Activated naive CD8-positive, alpha-beta T cell treated with anti-CD3 and anti-CD28 coated beads, Interleukin-2, amount 10 ng/mL, durations not matched to agents 7 days and 5 days (primary cell): ENCODE data around the gene C22orf15. TPM values are rescaled to one million over a fixed set of nuclear protein-coding genes. Genes with fewer than 3 reads are reported as not detected.
"Not testable (repeated sequence)": the region's sequence is repeated elsewhere in the genome, so short reads cannot be mapped to it uniquely, and the experiment has no call there.

Experiments
- ATAC-seq: fragments of 150-1000 bp; cut with Tn5 transposase; one replicate; pipeline ENCODE4 v1.10.0; 2021; ENCODE audit warnings: low read depth, moderate library complexity
- POLR2A ChIA-PET: fragments of 350-600 bp; sonication (Branson Sonifier 250); formaldehyde crosslinking; loops from one replicate; lab custom pipeline; 2021; ENCODE audit warnings: antibody characterized with exemption; lab: Charles Lee
- DNase-seq: peaks from one replicate; pipeline ENCODE4 v3.0.0; 2021
- H3K27ac Mint-ChIP-seq: one replicate; pipeline ENCODE4 v1.8.0; 2022; ENCODE audit warnings: mild to moderate bottlenecking, mixed read lengths
- H3K27me3 Mint-ChIP-seq: one replicate; pipeline ENCODE4 v1.8.0; 2022; ENCODE audit warnings: mild to moderate bottlenecking, moderate library complexity, mixed read lengths
- H3K36me3 Mint-ChIP-seq: one replicate; pipeline ENCODE4 v1.8.0; 2021; ENCODE audit warnings: mild to moderate bottlenecking, mixed read lengths
- H3K4me1 Mint-ChIP-seq: one replicate; pipeline ENCODE4 v1.8.0; 2021; ENCODE audit warnings: mixed read lengths
- H3K4me3 Mint-ChIP-seq: one replicate; pipeline ENCODE4 v1.8.0; 2022; ENCODE audit warnings: mild to moderate bottlenecking, moderate library complexity, mixed read lengths
- H3K9me3 Mint-ChIP-seq: one replicate; pipeline ENCODE4 v1.8.0; 2021; ENCODE audit warnings: mixed read lengths
- total RNA-seq, 2 experiments: library from RNA; stranded (reverse); gene quantifications; one replicate each; pipeline ENCODE4 v1.2.3, GENCODE V29; 2021

The C22orf15 gene, protein sequence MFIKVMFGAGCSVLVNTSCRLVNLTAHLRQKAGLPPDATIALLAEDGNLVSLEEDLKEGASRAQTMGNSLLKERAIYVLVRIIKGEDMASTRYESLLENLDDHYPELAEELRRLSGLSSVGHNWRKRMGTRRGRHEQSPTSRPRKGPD
- total RNA-seq, result 1 to 10 TPM; 2.1 to 2.9 TPM

DNA sequence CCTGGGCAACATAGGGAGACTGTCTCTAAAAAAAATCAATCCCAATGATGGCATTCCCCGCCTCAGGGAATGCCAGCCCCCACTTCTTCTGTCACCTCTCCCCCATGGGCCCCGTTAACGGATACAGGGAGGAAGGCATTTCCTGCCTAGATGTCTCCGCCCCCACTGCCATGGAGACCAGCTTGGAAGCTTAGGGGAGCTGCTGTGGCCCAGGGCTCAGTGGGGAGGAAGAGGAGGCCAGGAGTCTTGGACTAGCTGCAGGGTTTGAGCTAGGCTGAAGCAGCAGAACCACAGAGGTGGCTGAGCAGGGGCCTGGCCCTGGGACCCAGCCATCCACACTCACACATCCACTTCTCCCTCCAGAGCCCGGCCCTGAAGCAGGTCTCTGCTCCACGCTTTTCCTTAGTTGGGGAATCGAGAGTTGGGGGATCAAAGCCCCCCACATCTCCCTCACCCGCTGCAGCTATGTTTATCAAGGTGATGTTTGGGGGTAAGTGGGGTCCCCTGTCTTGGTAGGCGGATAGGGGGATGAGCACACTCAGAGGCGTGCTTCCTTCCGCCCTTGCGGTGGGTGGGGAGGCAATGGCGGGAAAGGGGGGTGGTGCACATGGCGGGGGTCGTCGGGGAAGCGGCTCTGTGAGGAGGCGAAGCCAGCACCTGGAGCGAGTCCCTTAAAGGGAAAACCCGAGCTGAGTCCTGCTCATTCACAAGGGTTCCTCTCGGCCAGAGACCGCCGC, at the start of gene C22orf15:
Gene C22orf15, plus strand, starts transcription at position 149 of the 737 bp plus-strand sequence. Its CDS starts 317 bp downstream, at position 466.
- peak; percentile 60 for DNase-seq

DNA sequence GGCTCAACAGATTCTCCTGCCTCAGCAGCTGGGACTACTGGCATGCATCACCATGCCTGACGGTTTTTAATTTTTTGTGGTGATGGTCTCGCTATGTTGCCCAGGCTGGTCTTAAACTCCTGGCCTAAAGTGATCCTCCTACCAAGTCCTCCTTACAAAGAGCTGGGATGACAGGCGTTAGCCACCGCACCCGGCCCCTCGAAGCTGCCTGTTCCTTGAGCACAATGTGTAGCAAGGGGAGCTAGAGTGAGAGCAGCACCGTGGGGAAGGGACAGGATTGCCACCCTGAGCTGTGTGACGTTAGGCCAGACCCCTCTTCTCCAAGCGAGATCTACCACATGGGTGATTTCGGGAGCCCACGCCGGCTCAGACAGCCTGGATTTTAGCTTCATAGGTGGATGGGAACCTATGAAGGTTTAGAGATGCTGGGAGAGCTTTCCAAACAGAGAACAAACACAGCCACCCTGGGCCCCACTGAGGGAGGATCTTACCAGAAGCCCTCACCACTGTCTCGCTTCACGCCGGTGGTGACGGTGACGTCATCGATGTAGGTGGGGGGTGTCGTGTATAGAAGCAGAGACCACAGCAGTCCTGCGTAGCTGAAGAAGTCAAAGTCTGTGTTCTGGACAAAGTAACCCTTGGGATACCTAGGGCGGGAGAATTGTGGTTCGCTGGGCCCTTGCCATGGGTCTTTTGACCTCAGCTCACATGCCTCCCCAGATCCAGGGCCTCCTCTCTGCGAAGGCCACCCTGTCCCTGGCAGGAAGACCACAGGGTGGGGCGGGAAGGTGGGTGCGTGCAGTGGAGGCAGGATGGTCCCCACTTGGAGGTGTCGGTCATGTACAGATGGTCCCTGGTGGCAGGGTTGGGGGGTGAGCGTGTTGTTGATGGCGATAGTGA, 48.8 kb upstream of the C22orf15 start:
- no peak for ATAC-seq
- H3K36me3 Mint-ChIP-seq, result peaks cover 31% of the 10 kb centered on the region
- H3K9me3 Mint-ChIP-seq, result no peaks in the 10 kb centered on the region
- POLR2A ChIA-PET, result no interaction called here
- H3K27ac Mint-ChIP-seq, result no peak overlapping the region
- H3K4me3 Mint-ChIP-seq, result no peak overlapping the region
- no peak for DNase-seq
- H3K4me1 Mint-ChIP-seq, result peaks cover 12% of the 10 kb centered on the region
- no peaks in the 10 kb centered on the region for H3K27me3 Mint-ChIP-seq

More for the DNA sequence above, at the start of gene C22orf15:
- peaks cover 2% of the 10 kb centered on the region for H3K36me3 Mint-ChIP-seq
- POLR2A ChIA-PET, result interaction anchor here (0.6 to 1.5 kb wide), 10 partner anchors 10 to 131 kb away, joined by 3 to 8 read pairs (median 4); partner anchors contain the start of genes MIF, MMP11, SLC2A11 and SMARCB1
- ATAC-seq, result peak; percentile 17
- no peaks in the 10 kb centered on the region for H3K9me3 Mint-ChIP-seq
- no peaks in the 10 kb centered on the region for H3K27me3 Mint-ChIP-seq
- peak within 1 kb of the TSS; percentile 81 for H3K4me3 Mint-ChIP-seq
- H3K4me1 Mint-ChIP-seq, result peaks cover 38% of the 10 kb centered on the region
- H3K27ac Mint-ChIP-seq, result peak within 1 kb of the TSS; percentile 90

DNA sequence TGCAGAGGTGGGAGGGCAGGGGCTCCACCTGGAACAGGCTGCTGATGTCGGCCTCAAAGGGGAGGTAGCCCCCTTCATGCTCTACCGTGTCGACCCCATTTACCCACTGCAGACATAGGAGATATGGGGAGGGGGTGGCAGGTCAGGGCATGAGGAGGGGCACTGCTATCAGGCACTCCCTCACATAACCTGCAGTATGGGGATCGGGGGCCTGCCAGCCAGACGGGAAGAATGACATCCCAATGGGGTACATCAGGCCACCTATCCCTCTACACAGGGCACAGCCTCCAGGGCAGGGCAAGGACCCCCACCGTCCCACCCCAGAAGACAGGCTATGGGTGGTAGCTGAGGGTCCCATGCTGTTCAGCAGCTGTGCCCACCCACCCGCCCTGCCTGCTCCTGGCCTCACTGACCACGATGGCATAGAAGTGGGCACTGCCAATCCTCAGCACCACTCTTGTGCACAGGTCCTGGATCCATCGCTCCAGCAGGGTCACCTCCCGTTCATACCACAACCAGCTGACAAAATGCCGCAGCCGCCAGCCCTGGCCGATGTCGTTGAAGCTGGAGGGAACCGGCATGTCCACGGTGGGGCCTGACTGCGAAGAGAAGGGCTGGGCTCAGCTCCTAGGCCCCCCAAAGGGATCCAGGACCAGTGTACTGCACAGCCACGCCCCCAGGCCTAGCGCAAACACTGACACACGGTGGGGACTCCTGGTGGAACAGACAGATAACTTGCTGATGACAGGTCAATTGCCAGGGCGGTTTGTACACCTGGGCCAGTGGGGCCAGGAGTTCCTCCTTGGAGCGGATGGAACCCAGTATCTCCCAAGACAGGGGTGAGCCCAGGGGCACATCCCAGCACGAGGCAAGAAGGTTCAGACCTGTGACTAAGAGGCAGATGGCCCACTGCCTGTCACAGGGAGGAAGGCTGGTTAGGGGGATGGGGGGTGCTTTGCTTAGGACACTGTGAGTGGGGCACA, 47.9 kb upstream of the C22orf15 start:
- H3K36me3 Mint-ChIP-seq, result peaks cover 22% of the 10 kb centered on the region
- H3K4me3 Mint-ChIP-seq, result peak overlapping the region; percentile 64
- DNase-seq (no peak), ATAC-seq (no peak)
- POLR2A ChIA-PET, result interaction anchor here (0.9 kb wide), 1 partner anchor 18 kb away, joined by 3 read pairs; no protein-coding TSS in a partner anchor
- H3K4me1 Mint-ChIP-seq, result peaks cover 8% of the 10 kb centered on the region
- no peaks in the 10 kb centered on the region for H3K27me3 Mint-ChIP-seq
- H3K9me3 Mint-ChIP-seq, result no peaks in the 10 kb centered on the region
- H3K27ac Mint-ChIP-seq, result peak overlapping the region; percentile 60

DNA sequence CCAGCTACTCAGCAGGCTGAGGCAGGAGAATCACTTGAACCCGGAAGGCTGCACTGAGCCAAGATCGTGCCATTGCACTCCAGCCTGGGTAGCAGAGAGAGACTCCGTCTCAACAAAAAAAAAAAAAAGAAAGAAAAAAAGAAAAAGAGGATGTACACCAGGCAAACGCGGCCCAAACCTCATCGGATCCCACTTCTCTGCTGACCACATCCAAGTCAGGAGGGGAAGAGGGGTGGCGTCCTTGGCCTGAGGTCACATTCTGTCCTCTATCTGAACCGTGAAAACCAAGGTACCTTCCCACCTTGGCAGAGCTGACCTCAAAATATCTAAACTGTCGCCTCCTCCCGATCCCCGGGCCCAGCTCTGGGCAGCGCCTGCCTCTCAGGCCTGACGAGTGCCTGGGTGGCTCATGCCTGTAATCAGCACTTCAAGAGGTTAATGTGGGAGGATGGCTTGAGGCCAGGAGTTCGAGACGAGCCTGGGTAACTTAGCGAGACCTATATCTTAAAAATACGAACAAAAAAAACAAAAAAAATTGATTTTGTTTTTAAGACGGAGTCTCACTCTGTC, 46.9 kb upstream of the C22orf15 start:
- H3K27ac Mint-ChIP-seq, result peak overlapping the region; percentile 5
- H3K9me3 Mint-ChIP-seq, result no peaks in the 10 kb centered on the region
- DNase-seq (no peak), ATAC-seq (no peak)
- H3K36me3 Mint-ChIP-seq, result peaks cover 14% of the 10 kb centered on the region
- POLR2A ChIA-PET, result interaction anchor here (1.0 to 3.4 kb wide), 4 partner anchors 19 to 70 kb away, joined by 3 to 19 read pairs (median 12); partner anchors contain the start of genes SMARCB1 and ZNF70
- peaks cover 8% of the 10 kb centered on the region for H3K4me1 Mint-ChIP-seq
- H3K27me3 Mint-ChIP-seq, result no peaks in the 10 kb centered on the region
- H3K4me3 Mint-ChIP-seq, result peak overlapping the region; percentile 80

DNA sequence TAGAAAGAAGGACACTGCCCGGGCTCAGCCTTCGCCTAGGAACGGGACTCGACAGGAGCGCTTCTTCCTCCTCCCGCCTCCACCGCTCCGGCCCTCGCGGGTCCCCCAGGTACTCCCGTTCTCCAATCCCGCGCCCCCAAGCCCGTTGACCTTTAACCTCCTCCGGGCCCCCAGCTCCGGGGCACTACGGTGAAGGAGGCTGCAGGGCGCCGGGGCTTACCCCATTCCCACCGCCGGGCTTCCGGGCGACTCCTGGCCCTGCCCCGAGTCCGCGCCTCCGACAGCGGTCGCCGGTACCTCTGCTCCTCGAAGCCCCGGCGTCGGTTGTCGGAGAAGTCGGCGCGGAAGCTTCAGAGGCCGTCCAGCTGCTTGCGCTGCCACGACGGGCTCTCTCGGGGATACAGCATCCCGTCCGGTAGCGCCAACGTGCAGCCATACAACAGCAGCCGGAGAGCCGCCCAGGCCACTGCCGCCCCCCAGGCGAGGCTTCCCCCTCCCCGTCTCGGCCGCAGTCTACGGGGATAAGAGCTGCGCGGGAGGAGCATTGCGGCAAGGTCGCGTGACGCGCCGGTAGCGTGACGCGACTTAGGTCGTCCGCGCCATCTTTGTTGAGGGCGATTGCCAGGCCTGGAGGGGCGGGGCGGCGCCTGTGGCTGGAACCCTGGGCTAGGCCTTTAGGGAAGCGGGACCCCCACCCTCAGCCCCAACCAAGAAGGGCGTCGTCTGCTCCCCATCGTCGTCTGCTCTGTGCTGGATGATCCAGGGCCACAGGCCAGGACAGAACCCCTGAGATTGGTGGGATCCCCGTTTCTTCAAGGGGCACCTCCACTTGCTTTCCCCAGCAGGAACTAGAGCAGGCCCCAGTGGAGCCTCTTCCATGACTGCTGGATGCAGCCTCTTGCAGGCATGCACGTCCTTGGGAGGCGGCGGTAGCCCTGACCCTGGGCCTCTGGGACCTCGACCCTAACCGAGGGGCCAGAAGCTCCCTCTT, 45.7 kb upstream of the C22orf15 start:
- H3K9me3 Mint-ChIP-seq, result no peaks in the 10 kb centered on the region
- peaks cover 8% of the 10 kb centered on the region for H3K4me1 Mint-ChIP-seq
- H3K27ac Mint-ChIP-seq, result peak overlapping the region; percentile 84
- peak; percentile 88 for DNase-seq
- peak overlapping the region; percentile 80 for H3K4me3 Mint-ChIP-seq
- H3K27me3 Mint-ChIP-seq, result no peaks in the 10 kb centered on the region
- POLR2A ChIA-PET, result interaction anchor here (0.5 to 3.4 kb wide), 12 partner anchors 10 to 177 kb away, joined by 3 to 19 read pairs (median 6); partner anchors contain the start of genes C22orf15, MIF, SLC2A11 and SMARCB1
- H3K36me3 Mint-ChIP-seq, result peaks cover 8% of the 10 kb centered on the region
- peak; percentile 88 for ATAC-seq

DNA sequence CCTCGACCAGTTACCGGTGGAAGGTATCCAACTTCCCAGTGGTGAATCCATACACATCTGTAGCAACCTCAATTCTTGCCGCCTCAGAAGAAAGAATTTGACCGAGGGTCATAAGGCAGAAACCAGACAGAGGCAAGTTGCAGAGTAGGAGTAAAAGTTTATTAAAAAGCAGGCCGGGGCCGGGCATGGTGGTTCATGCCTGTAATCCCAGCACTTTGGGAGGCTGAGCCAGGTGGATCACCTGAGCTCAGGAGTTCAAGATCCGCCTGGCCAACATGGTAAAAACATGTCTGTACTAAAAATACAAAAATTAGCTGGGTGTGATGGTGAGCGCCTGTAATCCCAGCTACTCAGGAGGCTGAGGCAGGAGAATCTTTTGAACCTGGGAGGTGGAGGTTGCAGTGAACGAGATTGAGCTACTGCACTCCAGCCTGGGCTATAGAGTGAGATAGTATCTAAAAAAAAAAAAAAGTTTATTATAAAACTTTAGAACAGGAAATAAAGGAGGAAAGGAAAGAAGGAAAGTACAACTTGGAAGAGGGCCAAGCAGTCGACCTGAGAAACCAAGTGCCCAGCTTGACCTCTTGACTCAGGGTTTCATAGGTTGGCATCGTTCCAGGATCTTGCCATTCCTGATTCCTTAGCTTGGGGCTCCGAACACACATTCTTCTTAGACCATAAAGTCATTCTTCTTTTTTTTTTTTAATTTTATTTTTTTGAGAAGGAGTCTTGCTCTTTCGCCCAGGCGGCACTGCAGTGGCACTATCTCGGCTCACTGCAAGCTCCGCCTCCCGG, 44.2 kb upstream of the C22orf15 start:
- Mint-ChIP-seq H3K36me3 (peaks cover 5% of the 10 kb centered on the region), H3K27me3 (no peaks in the 10 kb centered on the region), H3K9me3 (no peaks in the 10 kb centered on the region), H3K27ac (no peak overlapping the region), H3K4me3 (no peak overlapping the region), H3K4me1 (peaks cover 8% of the 10 kb centered on the region)
- POLR2A ChIA-PET, result interaction anchor here (0.6 to 3.4 kb wide), 3 partner anchors 30 to 355 kb away, joined by 3 to 16 read pairs (median 6); partner anchors contain the start of gene ZNF70
- DNase-seq (no peak), ATAC-seq (no peak)

DNA sequence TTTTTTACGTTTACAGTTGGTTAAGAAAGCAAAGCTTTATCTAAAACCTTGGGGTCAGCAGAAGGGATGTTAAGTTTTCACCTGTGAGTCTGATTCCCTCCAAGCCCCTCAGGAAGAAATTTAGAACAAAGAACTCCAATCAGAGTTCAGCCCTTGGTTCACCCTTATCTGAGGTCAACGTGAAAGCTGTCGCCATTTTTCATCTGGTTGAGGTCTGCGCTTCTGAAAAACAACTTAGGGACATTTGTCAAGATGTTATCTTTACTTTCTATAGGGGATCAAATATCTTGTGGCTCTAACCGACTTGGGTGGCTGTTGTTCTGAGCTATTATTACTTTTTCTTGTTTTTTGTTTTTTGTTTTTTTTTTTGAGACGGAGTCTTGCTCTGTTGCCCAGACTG, 41.9 kb upstream of the C22orf15 start:
- Mint-ChIP-seq H3K4me3 (no peak overlapping the region), H3K27me3 (no peaks in the 10 kb centered on the region), H3K9me3 (no peaks in the 10 kb centered on the region), H3K27ac (no peak overlapping the region), H3K36me3 (no peaks in the 10 kb centered on the region), H3K4me1 (peaks cover 2% of the 10 kb centered on the region)
- DNase-seq (no peak), ATAC-seq (no peak)
- POLR2A ChIA-PET, result no interaction called here

DNA sequence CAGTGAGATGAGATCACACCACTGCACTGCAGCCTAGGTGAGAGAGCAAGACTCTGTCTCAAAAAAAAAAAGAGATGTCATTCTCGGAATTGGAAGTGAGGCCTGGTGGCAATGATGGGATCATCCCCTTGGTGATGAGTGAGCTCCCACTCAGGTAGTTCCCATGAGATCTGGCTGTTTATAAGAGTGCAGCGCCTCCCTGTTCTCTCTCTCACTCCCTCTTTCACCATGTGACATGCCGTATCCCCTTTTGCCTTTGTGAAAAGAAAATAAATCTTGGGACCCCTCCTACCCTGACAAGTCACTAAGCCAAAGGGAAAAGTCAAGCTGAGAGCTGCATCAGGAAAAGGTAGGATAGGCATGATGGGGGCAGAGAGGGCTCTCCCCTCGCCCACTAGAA, 40.6 kb upstream of the C22orf15 start:
- H3K9me3 Mint-ChIP-seq, result no peaks in the 10 kb centered on the region
- H3K27me3 Mint-ChIP-seq, result peaks cover 7% of the 10 kb centered on the region
- no peaks in the 10 kb centered on the region for H3K36me3 Mint-ChIP-seq
- ATAC-seq (no peak), DNase-seq (no peak)
- POLR2A ChIA-PET, result interaction anchor here (0.6 kb wide), 1 partner anchor 44 kb away, joined by 5 read pairs; no protein-coding TSS in a partner anchor
- H3K27ac Mint-ChIP-seq, result no peak overlapping the region
- no peak overlapping the region for H3K4me3 Mint-ChIP-seq
- peaks cover 2% of the 10 kb centered on the region for H3K4me1 Mint-ChIP-seq

DNA sequence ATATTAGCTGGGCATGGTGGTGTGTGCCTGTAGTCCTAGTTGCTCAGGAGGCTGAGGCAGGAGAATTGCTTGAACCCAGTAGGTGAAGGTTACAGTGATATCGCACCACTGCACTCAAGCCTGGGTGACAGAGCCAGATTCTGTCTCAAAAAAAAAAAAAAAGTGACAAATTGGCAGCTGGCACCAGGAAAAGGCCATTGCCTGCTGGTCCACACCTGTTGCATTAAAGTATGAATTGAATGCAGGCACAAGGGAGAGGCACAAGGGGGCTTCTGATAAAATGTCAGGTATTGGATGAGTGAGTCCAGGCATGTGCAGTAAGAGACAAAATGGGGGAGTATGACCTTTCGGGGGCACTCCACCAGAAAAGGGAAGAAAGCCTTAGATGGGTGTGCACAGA, 40.1 kb upstream of the C22orf15 start:
- ATAC-seq, result no peak
- Mint-ChIP-seq H3K4me1 (no peaks in the 10 kb centered on the region), H3K27ac (no peak overlapping the region), H3K36me3 (no peaks in the 10 kb centered on the region), H3K4me3 (no peak overlapping the region), H3K9me3 (no peaks in the 10 kb centered on the region), H3K27me3 (peaks cover 9% of the 10 kb centered on the region)
- DNase-seq, result no peak
- POLR2A ChIA-PET, result no interaction called here

DNA sequence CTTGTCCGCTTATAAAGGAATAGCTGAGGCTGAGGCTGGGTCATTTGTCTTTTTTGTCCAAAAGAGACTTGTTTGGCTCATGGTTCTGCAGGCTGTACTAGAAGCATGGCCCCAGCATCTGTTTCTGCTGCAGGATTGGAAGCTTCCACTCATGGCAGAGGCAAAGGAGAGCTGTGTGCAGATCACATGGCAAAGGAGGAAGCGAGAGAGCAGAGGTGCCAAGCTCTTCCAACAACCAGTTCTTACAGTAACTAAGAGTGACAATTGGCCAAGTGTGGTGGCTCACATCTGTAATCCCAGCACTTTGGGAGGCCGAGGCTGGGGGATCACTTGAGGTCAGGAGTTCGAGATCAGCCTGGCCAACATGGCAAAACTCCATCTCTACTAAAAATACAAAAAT, 34.7 kb upstream of the C22orf15 start:
- H3K4me1 Mint-ChIP-seq, POLR2A ChIA-PET, DNase-seq, H3K27ac Mint-ChIP-seq, H3K4me3 Mint-ChIP-seq, ATAC-seq, H3K9me3 Mint-ChIP-seq, H3K36me3 Mint-ChIP-seq: not testable (repeated sequence)
- H3K27me3 Mint-ChIP-seq, result peaks cover 25% of the 10 kb centered on the region
